HL-60 (cell line): Measurements from ENCODE around the gene DLG5.

Experiments
- POLR2AphosphoS5 ChIP-seq: IDR thresholded peaks from 2 replicates; pipeline ENCODE4 v1.6.1; 2012; ENCODE audit warnings: low read depth
- SPI1 ChIP-seq: IDR thresholded peaks from 2 replicates; pipeline ENCODE4 v1.6.1; 2012; ENCODE audit warnings: low read depth, mild to moderate bottlenecking, borderline replicate concordance
- TF ChIP-seq, protein P1 (sequence below): IDR thresholded peaks from one replicate; pipeline ENCODE4 v1.5.1; 2011; ENCODE audit warnings: low read length, control low read depth, inconsistent platforms; ENCODE audit not compliant: insufficient read depth
- TF ChIP-seq, protein P2 (sequence below): IDR thresholded peaks from 2 replicates; pipeline ENCODE4 v1.6.1; 2012; ENCODE audit warnings: low read depth; ENCODE audit not compliant: insufficient replicate concordance

DNA sequence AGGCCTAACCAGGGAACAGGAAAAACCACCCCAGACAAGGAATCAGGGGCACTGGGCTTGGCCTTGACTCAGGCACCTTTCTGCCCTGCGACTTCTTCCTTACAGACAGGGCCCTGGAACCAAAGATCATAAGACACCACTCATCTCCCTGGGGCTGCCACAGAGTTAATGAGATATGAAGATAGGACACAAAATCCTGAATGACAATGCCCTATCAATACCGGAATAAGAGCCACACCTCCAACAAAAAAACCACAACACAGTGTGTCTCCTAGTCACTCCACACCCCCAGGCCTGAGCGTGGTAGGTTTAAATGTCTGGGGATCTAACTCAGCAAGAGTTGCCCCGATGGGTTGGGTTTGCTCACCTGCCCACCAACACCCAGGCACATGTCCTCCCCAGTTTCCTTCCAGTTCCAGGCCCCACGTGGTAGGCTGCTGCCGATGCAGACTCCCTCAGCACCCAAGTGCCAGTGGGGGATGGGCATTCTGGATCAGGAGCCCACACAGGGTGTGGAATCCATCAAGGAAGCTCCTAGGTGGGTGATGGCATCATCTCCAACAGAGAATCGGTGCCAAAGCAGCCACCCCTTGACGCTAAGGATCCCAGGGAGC lies 3.9 kb downstream of the DLG5 start:
- TF ChIP-seq, protein P1, sequence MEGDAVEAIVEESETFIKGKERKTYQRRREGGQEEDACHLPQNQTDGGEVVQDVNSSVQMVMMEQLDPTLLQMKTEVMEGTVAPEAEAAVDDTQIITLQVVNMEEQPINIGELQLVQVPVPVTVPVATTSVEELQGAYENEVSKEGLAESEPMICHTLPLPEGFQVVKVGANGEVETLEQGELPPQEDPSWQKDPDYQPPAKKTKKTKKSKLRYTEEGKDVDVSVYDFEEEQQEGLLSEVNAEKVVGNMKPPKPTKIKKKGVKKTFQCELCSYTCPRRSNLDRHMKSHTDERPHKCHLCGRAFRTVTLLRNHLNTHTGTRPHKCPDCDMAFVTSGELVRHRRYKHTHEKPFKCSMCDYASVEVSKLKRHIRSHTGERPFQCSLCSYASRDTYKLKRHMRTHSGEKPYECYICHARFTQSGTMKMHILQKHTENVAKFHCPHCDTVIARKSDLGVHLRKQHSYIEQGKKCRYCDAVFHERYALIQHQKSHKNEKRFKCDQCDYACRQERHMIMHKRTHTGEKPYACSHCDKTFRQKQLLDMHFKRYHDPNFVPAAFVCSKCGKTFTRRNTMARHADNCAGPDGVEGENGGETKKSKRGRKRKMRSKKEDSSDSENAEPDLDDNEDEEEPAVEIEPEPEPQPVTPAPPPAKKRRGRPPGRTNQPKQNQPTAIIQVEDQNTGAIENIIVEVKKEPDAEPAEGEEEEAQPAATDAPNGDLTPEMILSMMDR: no peak
- TF ChIP-seq POLR2AphosphoS5 (no peak), SPI1 (no peak)
- TF ChIP-seq, protein P2, sequence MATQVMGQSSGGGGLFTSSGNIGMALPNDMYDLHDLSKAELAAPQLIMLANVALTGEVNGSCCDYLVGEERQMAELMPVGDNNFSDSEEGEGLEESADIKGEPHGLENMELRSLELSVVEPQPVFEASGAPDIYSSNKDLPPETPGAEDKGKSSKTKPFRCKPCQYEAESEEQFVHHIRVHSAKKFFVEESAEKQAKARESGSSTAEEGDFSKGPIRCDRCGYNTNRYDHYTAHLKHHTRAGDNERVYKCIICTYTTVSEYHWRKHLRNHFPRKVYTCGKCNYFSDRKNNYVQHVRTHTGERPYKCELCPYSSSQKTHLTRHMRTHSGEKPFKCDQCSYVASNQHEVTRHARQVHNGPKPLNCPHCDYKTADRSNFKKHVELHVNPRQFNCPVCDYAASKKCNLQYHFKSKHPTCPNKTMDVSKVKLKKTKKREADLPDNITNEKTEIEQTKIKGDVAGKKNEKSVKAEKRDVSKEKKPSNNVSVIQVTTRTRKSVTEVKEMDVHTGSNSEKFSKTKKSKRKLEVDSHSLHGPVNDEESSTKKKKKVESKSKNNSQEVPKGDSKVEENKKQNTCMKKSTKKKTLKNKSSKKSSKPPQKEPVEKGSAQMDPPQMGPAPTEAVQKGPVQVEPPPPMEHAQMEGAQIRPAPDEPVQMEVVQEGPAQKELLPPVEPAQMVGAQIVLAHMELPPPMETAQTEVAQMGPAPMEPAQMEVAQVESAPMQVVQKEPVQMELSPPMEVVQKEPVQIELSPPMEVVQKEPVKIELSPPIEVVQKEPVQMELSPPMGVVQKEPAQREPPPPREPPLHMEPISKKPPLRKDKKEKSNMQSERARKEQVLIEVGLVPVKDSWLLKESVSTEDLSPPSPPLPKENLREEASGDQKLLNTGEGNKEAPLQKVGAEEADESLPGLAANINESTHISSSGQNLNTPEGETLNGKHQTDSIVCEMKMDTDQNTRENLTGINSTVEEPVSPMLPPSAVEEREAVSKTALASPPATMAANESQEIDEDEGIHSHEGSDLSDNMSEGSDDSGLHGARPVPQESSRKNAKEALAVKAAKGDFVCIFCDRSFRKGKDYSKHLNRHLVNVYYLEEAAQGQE: no peak
